B cell (primary cell): ENCODE data around the gene WDR64. TPM values are rescaled to one million over a fixed set of nuclear protein-coding genes. Genes with fewer than 3 reads are reported as not detected.

Experiments
- ATAC-seq: fragments of 200-7000 bp; cut with Tn5 transposase; one replicate; pipeline ENCODE4 v1.10.0; 2021; ENCODE audit warnings: low read depth, mild to moderate bottlenecking, moderate number of reproducible peaks, moderate library complexity
- CTCF ChIA-PET: fragments of 350-600 bp; sonication (Branson Sonifier 250); formaldehyde crosslinking; loops from one replicate; lab custom pipeline; 2021; ENCODE audit warnings: antibody characterized with exemption, inconsistent platforms; lab: Charles Lee
- POLR2A ChIA-PET: fragments of 350-600 bp; sonication (Branson Sonifier 250); formaldehyde crosslinking; loops from one replicate; lab custom pipeline; 2021; ENCODE audit warnings: antibody characterized with exemption; lab: Charles Lee
- DNase-seq: peaks from one replicate; pipeline ENCODE4 v3.0.0; 2013
- H2AFZ ChIP-seq: 2 replicates; pipeline ENCODE4 v1.6.1; 2012; ENCODE audit warnings: mild to moderate bottlenecking, low read depth, low read length; ENCODE audit not compliant: insufficient read depth, poor library complexity, severe bottlenecking
- H3K27ac ChIP-seq, 2 donors: 1 replicate in 1 of 2; 2 replicates in 1 of 2; pipeline ENCODE4 v1.5.1; 2012 to 2013; ENCODE audit warnings: low read length in 2 of 2, mild to moderate bottlenecking in 2 of 2, moderate library complexity in 1 of 2
- H3K27me3 ChIP-seq, 4 experiments: fragments of 200-600 bp in 1 of 4; sonication (generic) in 1 of 4; replicated peaks in 1 of 4; 1 replicate in 2 of 4; 2 replicates in 2 of 4; pipeline versions ENCODE4 v1.6.1 to v1.7.0; 2013 to 2016; ENCODE audit warnings: low read length in 3 of 4, mild to moderate bottlenecking in 2 of 4, mixed read lengths in 1 of 4, moderate library complexity in 1 of 4; ENCODE audit not compliant: insufficient read depth in 4 of 4, control insufficient read depth in 3 of 4; ENCODE audit errors: control extremely low read depth in 1 of 4
- H3K36me3 ChIP-seq, 2 experiments: replicated peaks in 1 of 2; 1 replicate in 1 of 2; 2 replicates in 1 of 2; pipeline versions ENCODE4 v1.6.1 to v1.7.1; 2013; ENCODE audit warnings: low read length in 1 of 2; ENCODE audit not compliant: insufficient read depth in 2 of 2, control insufficient read depth in 1 of 2; ENCODE audit errors: control extremely low read depth in 1 of 2, extremely low read depth in 1 of 2
- H3K4me1 ChIP-seq, 2 donors: fragments of 200-600 bp in 1 of 2; sonication (generic) in 1 of 2; 1 replicate in 1 of 2; 2 replicates in 1 of 2; pipeline versions ENCODE4 v1.5.1 to v1.6.1; 2013 to 2017; ENCODE audit warnings: low read length in 2 of 2; ENCODE audit not compliant: control insufficient read depth in 2 of 2, insufficient read depth in 2 of 2
- H3K4me2 ChIP-seq: replicated peaks from 2 replicates; pipeline ENCODE3; 2012; ENCODE audit warnings: mild to moderate bottlenecking, low read depth, low read length; ENCODE audit not compliant: poor library complexity, severe bottlenecking
- H3K4me3 ChIP-seq, 5 experiments: fragments of 200-600 bp in 1 of 5; sonication (generic) in 1 of 5; 1 replicate in 3 of 5; 2 replicates in 2 of 5; pipeline versions ENCODE4 v1.5.1 to v1.7.0; 2011 to 2016; ENCODE audit warnings: low read length in 4 of 5, mild to moderate bottlenecking in 4 of 5, low read depth in 2 of 5, control low read depth in 1 of 5, moderate library complexity in 1 of 5; ENCODE audit not compliant: insufficient read depth in 1 of 5; ENCODE audit errors: control extremely low read depth in 1 of 5, extremely low read depth in 1 of 5
- H3K79me2 ChIP-seq: fragments of 200-600 bp; sonication (generic); one replicate; pipeline ENCODE4 v1.6.0; 2016; ENCODE audit warnings: low read length; ENCODE audit not compliant: control insufficient read depth, insufficient read depth
- H3K9ac ChIP-seq: fragments of 200-600 bp; sonication (generic); 2 replicates; pipeline ENCODE4 v1.6.1; 2017; ENCODE audit warnings: mild to moderate bottlenecking, low read length, moderate library complexity
- H3K9me3 ChIP-seq, 3 donors: one replicate each; pipeline versions ENCODE4 v1.6.1 to v1.7.1; 2013; ENCODE audit warnings: low read length in 2 of 3; ENCODE audit not compliant: control insufficient read depth in 2 of 3, insufficient read depth in 1 of 3; ENCODE audit errors: control extremely low read depth in 1 of 3
- H4K20me1 ChIP-seq: 2 replicates; pipeline ENCODE4 v1.6.0; 2012; ENCODE audit warnings: mild to moderate bottlenecking, low read length; ENCODE audit not compliant: insufficient read depth, control insufficient read depth, poor library complexity, severe bottlenecking
- H3K27ac Mint-ChIP-seq: one replicate; pipeline ENCODE4 v1.8.0; 2021; ENCODE audit warnings: mixed read lengths
- H3K27me3 Mint-ChIP-seq: one replicate; pipeline ENCODE4 v1.8.0; 2021; ENCODE audit warnings: mixed read lengths
- H3K4me1 Mint-ChIP-seq: one replicate; pipeline ENCODE4 v1.8.0; 2021; ENCODE audit warnings: mixed read lengths
- H3K4me3 Mint-ChIP-seq: one replicate; pipeline ENCODE4 v1.8.0; 2021; ENCODE audit warnings: mixed read lengths
- H3K9me3 Mint-ChIP-seq: one replicate; pipeline ENCODE4 v1.8.0; 2022; ENCODE audit warnings: mixed read lengths; ENCODE audit not compliant: insufficient read depth
- CTCF ChIP-seq: fragments of 200-600 bp; IDR thresholded peaks from one replicate; pipeline ENCODE4 v1.8.0; 2022; ENCODE audit warnings: antibody characterized with exemption, mild to moderate bottlenecking
- EZH2 ChIP-seq: IDR thresholded peaks from 2 replicates; pipeline ENCODE4 v1.6.1; 2012; ENCODE audit warnings: borderline replicate concordance, low read depth, mild to moderate bottlenecking, moderate library complexity, low read length; ENCODE audit not compliant: insufficient read depth, poor library complexity, severe bottlenecking
- WGBS: methylation state at CpG from one replicate; pipeline ENCODE4 v1.1.5; 2013; ENCODE audit warnings: missing lambda C conversion rate; ENCODE audit not compliant: insufficient coverage; 5-methylcytosine and 5-hydroxymethylcytosine counted together
- intact Hi-C: fragments of 100-400 bp; cut with micrococcal nuclease; formaldehyde crosslinking; loops from one replicate; pipeline ENCODE4 v1.10.0; 2022
- polyA plus RNA-seq: library from polyadenylated mRNA; depleted of rRNA; stranded (reverse); fragments of >200 nt; gene quantifications from 2 replicates; pipeline ENCODE4 v1.2.3, GENCODE V29; 2012
- total RNA-seq, 2 donors: library from RNA; stranded (reverse); fragments of 120-200 nt in 1 of 2; gene quantifications; 1 replicate in 1 of 2; 2 replicates in 1 of 2; pipeline versions ENCODE4 v1.2.3 to v1.2.4, GENCODE V29; 2013 to 2022

The WDR64 gene
- total and polyA plus RNA-seq, 2 donors (not counting 1 experiment from before 2014, with no cell fraction given): 0.13 TPM; not detected in 1

- intact Hi-C loops: no loop called here
- Histone ChIP-seq H3K4me1 (no peaks in the 10 kb centered on the region), H3K27ac (no peak overlapping the region), H2AFZ (no peak overlapping the region), H3K9ac (no peak overlapping the region), H3K79me2 (no peaks in the 10 kb centered on the region), H3K4me3 (no peak overlapping the region), H4K20me1 (no peaks in the 10 kb centered on the region), H3K4me2 (no peak overlapping the region), H3K9me3 (no peaks in the 10 kb centered on the region), H3K36me3 (no peaks in the 10 kb centered on the region), H3K27me3 (peaks cover 0 to 5% (median 0%) of the 10 kb centered on the region in 4 experiments)
- H3K27me3 Mint-ChIP-seq: peaks cover 23% of the 10 kb centered on the region
- no peak for TF ChIP-seq CTCF
- no peak for TF ChIP-seq EZH2
- no peak for ATAC-seq
- no peak overlapping the region for H3K4me3 Mint-ChIP-seq
- ChIA-PET CTCF (interaction anchor here (0.5 kb wide), 1 partner anchor 88 kb away, joined by 4 read pairs; no protein-coding TSS in a partner anchor), POLR2A (no interaction called here)
- no peaks in the 10 kb centered on the region for H3K4me1 Mint-ChIP-seq
- H3K27ac Mint-ChIP-seq: no peak overlapping the region
- H3K9me3 Mint-ChIP-seq: no peaks in the 10 kb centered on the region
- no peak for DNase-seq
- 95% methylated on average over 4 of the region's 6 CpGs for WGBS
Measured at GRCh38 chr1:241716915-241717656, 65.0 kb downstream of the WDR64 start.

- intact Hi-C loops: no loop called here
- Mint-ChIP-seq H3K4me1 (no peaks in the 10 kb centered on the region), H3K4me3 (no peak overlapping the region), H3K27ac (no peak overlapping the region), H3K9me3 (no peaks in the 10 kb centered on the region), H3K27me3 (peaks cover 24% of the 10 kb centered on the region)
- Histone ChIP-seq H3K9me3 (no peaks in the 10 kb centered on the region), H3K4me2 (no peak overlapping the region), H2AFZ (no peak overlapping the region), H3K27me3 (peaks cover 0 to 7% (median 0%) of the 10 kb centered on the region in 4 experiments), H3K4me1 (no peaks in the 10 kb centered on the region), H3K9ac (no peak overlapping the region), H3K79me2 (no peaks in the 10 kb centered on the region), H4K20me1 (no peaks in the 10 kb centered on the region), H3K27ac (no peak overlapping the region), H3K4me3 (no peak overlapping the region), H3K36me3 (no peaks in the 10 kb centered on the region)
- no peak for DNase-seq
- ChIA-PET CTCF (interaction anchor here (0.5 kb wide), 1 partner anchor 87 kb away, joined by 4 read pairs; no protein-coding TSS in a partner anchor), POLR2A (no interaction called here)
- no peak for TF ChIP-seq CTCF
- no peak for TF ChIP-seq EZH2
- WGBS: 60% methylated on average over 1 of the region's 5 CpGs
- ATAC-seq: no peak
Measured at GRCh38 chr1:241717975-241718374, 65.9 kb downstream of the WDR64 start.
